HCT116 (cell line): Measurements from ENCODE around the gene PNN.

Experiments
- ATF3 ChIP-seq: IDR thresholded peaks from 2 replicates; pipeline ENCODE4 v1.6.1; 2012
- EZH2 ChIP-seq: fragments of 200-600 bp; sonication (generic); IDR thresholded peaks from 2 replicates; pipeline ENCODE4 v1.6.1; 2017; ENCODE audit warnings: antibody characterized with exemption, mixed run types
- EZH2phosphoT487 ChIP-seq: fragments of 200-600 bp; IDR thresholded peaks from 2 replicates; pipeline ENCODE4 v1.6.1; 2018; ENCODE audit warnings: antibody characterized with exemption, borderline replicate concordance
- POLR2AphosphoS5 ChIP-seq: IDR thresholded peaks from 2 replicates; pipeline ENCODE4 v1.6.1; 2011; ENCODE audit warnings: mild to moderate bottlenecking, low read depth, low read length, moderate library complexity
- RAD21 ChIP-seq: IDR thresholded peaks from 2 replicates; pipeline ENCODE4 v1.6.1; 2012; ENCODE audit warnings: low read depth, mild to moderate bottlenecking
- SRF ChIP-seq: IDR thresholded peaks from 2 replicates; pipeline ENCODE4 v1.6.1; 2012; ENCODE audit warnings: low read depth
- YY1 ChIP-seq: IDR thresholded peaks from 2 replicates; pipeline ENCODE4 v1.6.1; 2011; ENCODE audit warnings: low read length, low read depth, moderate library complexity, mild to moderate bottlenecking; ENCODE audit not compliant: insufficient replicate concordance; ENCODE audit errors: extremely low read depth

- no peak for TF ChIP-seq YY1
- TF ChIP-seq EZH2: no peak
- no peak for TF ChIP-seq RAD21
- no peak for TF ChIP-seq EZH2phosphoT487
- TF ChIP-seq POLR2AphosphoS5: no peak
- no peak for TF ChIP-seq ATF3
- TF ChIP-seq SRF: no peak
These were observed 44.0 kb downstream of the PNN start for GRCh38 chr14:39219075-39219499.
